ENCODE measurements around the gene VPS33B.
"Not testable (repeated sequence)": the region's sequence is repeated elsewhere in the genome, so short reads cannot be mapped to it uniquely, and the experiment has no call there.

Gene VPS33B

DNA sequence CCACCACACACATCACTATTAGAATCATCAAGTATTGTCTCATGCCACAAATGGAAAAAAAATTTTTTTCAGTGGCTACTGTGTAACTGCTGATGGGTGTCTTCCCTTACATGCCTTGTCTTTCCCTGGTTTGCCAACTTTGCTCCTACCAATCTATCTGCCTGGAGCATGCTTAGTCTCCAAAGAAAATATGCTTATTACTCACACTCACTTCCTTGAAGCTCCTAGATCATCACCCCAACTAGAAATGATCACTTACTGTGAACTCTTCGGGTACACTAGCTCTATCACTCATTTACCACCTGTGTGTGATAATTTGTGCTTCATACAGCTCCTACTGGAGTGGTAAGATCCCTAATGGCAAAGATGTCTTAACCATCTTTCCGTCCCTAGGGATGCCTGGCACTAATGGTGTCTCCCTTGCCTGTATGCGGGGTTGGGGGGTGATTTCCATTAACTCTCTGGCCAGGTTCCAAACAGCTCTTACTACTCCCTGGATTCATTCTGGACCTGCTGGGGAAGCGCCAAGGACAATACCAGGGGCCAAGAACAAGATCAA, 799 bp downstream of the VPS33B start:
- peaks cover 0 to 14% (median 7%) of the 10 kb centered on the region in 4 experiments for H3K36me3 ChIP-seq (ENCODE audit: control insufficient read depth in 4 of 4, insufficient read depth in 4 of 4, low read length in 3 of 4)
- H3K4me1 ChIP-seq (ENCODE audit: control extremely low read depth in 1 of 4, control insufficient read depth in 4 of 4, insufficient read depth in 4 of 4, low read length in 3 of 4): peaks cover 9 to 24% (median 16%) of the 10 kb centered on the region in 4 experiments
- ChIA-PET CTCF (interaction anchor here (0.6 to 2.9 kb wide), 8 partner anchors 10 to 237 kb away, joined by 3 to 11 read pairs (median 3); partner anchors contain the start of gene RCCD1), POLR2A (interaction anchor here (0.6 to 1.3 kb wide), 3 partner anchors 14 to 27 kb away, joined by 3 to 4 read pairs (median 3); partner anchors contain the start of gene PRC1)
- no peak for DNase-seq
- no peaks in the 10 kb centered on the region for H3K27me3 ChIP-seq (replicated peaks in 2 of 5; ENCODE audit: control insufficient read depth in 4 of 5, insufficient read depth in 5 of 5, low read length in 4 of 5)
- peak overlapping the region; percentile 82 to 99 (median 95) for H3K4me3 ChIP-seq (ENCODE audit: control insufficient read depth in 1 of 7, extremely low read depth in 1 of 7, insufficient read depth in 4 of 7, low read depth in 2 of 7, low read length in 6 of 7)
- H3K9me3 ChIP-seq (ENCODE audit: control extremely low read depth in 1 of 5, control insufficient read depth in 4 of 5, insufficient read depth in 2 of 5, low read depth in 1 of 5, low read length in 4 of 5): no peaks in the 10 kb centered on the region
- WGBS (ENCODE audit: insufficient coverage): 10% methylated on average over 3 of the region's 4 CpGs
- peak overlapping the region; percentile 53 to 86 for H3K27ac ChIP-seq (ENCODE audit: insufficient read depth in 1 of 2, low read depth in 1 of 2, low read length in 2 of 2, poor library complexity in 1 of 2, severe bottlenecking in 2 of 2)

DNA sequence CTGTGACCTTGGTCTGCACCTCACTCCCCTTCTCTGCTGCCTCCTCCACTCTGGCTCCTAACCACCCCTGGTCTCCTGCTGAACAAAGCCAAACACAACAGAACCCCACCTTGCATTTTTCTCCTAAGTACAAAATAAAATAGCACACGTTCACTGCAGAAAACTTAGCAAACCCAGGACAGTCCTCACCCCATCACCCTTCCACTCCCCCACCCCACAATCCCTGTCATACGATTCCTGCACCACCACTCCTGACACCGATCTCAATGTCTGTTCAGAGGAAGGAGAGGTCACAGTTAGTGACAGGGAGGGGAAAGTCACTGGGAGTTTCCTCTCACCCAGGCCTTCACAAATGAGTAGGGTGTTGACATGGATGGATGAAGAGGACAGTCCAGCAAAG, 4.2 kb downstream of the VPS33B start:
- ChIA-PET CTCF (no interaction called here), POLR2A (no interaction called here)
- Histone ChIP-seq H3K4me1 (ENCODE audit: control extremely low read depth in 1 of 4, control insufficient read depth in 4 of 4, insufficient read depth in 4 of 4, low read length in 3 of 4) (peaks cover 9 to 23% (median 16%) of the 10 kb centered on the region in 4 experiments), H3K4me3 (ENCODE audit: control insufficient read depth in 1 of 7, extremely low read depth in 1 of 7, insufficient read depth in 4 of 7, low read depth in 2 of 7, low read length in 6 of 7) (no peak overlapping the region), H3K36me3 (ENCODE audit: control insufficient read depth in 4 of 4, insufficient read depth in 4 of 4, low read length in 3 of 4) (peaks cover 4 to 33% (median 26%) of the 10 kb centered on the region in 4 experiments), H3K9me3 (ENCODE audit: control extremely low read depth in 1 of 5, control insufficient read depth in 4 of 5, insufficient read depth in 2 of 5, low read depth in 1 of 5, low read length in 4 of 5) (no peaks in the 10 kb centered on the region), H3K27ac (ENCODE audit: insufficient read depth in 1 of 2, low read depth in 1 of 2, low read length in 2 of 2, poor library complexity in 1 of 2, severe bottlenecking in 2 of 2) (peak overlapping the region in 1 of 2 experiments; percentile 4), H3K27me3 (replicated peaks in 2 of 5; ENCODE audit: control insufficient read depth in 4 of 5, insufficient read depth in 5 of 5, low read length in 4 of 5) (no peaks in the 10 kb centered on the region)
- DNase-seq: no peak
- 100% methylated on average over 1 of the region's 3 CpGs for WGBS (ENCODE audit: insufficient coverage)

- no peaks in the 10 kb centered on the region for H3K27me3 ChIP-seq (replicated peaks in 2 of 5; ENCODE audit: control insufficient read depth in 4 of 5, insufficient read depth in 5 of 5, low read length in 4 of 5)
- H3K4me1 ChIP-seq (ENCODE audit: control extremely low read depth in 1 of 4, control insufficient read depth in 4 of 4, insufficient read depth in 4 of 4, low read length in 3 of 4): peaks cover 6 to 19% (median 14%) of the 10 kb centered on the region in 4 experiments
- no peak for DNase-seq
- POLR2A ChIA-PET: no interaction called here
- 97% methylated on average over 5 of the region's 5 CpGs for WGBS (ENCODE audit: insufficient coverage)
- peaks cover 5 to 37% (median 28%) of the 10 kb centered on the region in 4 experiments for H3K36me3 ChIP-seq (ENCODE audit: control insufficient read depth in 4 of 4, insufficient read depth in 4 of 4, low read length in 3 of 4)
- H3K9me3 ChIP-seq (ENCODE audit: control extremely low read depth in 1 of 5, control insufficient read depth in 4 of 5, insufficient read depth in 2 of 5, low read depth in 1 of 5, low read length in 4 of 5): no peaks in the 10 kb centered on the region
- H3K4me3 ChIP-seq (ENCODE audit: control insufficient read depth in 1 of 7, extremely low read depth in 1 of 7, insufficient read depth in 4 of 7, low read depth in 2 of 7, low read length in 6 of 7): no peak overlapping the region
- CTCF ChIA-PET: no interaction called here
- H3K27ac ChIP-seq (ENCODE audit: insufficient read depth in 1 of 2, low read depth in 1 of 2, low read length in 2 of 2, poor library complexity in 1 of 2, severe bottlenecking in 2 of 2): no peak overlapping the region
These were observed 4.7 kb downstream of the VPS33B start for GRCh38 chr15:91017716-91018115.

GRCh38 chr15:91013701-91014100, 8.7 kb downstream of the VPS33B start:
- H3K4me3 ChIP-seq (ENCODE audit: control insufficient read depth in 1 of 7, extremely low read depth in 1 of 7, insufficient read depth in 4 of 7, low read depth in 2 of 7, low read length in 6 of 7); H3K27ac ChIP-seq (ENCODE audit: insufficient read depth in 1 of 2, low read depth in 1 of 2, low read length in 2 of 2, poor library complexity in 1 of 2, severe bottlenecking in 2 of 2); H3K27me3 ChIP-seq (replicated peaks in 2 of 5; ENCODE audit: control insufficient read depth in 4 of 5, insufficient read depth in 5 of 5, low read length in 4 of 5); CTCF ChIA-PET; POLR2A ChIA-PET; H3K9me3 ChIP-seq (ENCODE audit: control extremely low read depth in 1 of 5, control insufficient read depth in 4 of 5, insufficient read depth in 2 of 5, low read depth in 1 of 5, low read length in 4 of 5); H3K4me1 ChIP-seq (ENCODE audit: control extremely low read depth in 1 of 4, control insufficient read depth in 4 of 4, insufficient read depth in 4 of 4, low read length in 3 of 4); DNase-seq: not testable (repeated sequence)
- peaks cover 10 to 62% (median 45%) of the 10 kb centered on the region in 4 experiments for H3K36me3 ChIP-seq (ENCODE audit: control insufficient read depth in 4 of 4, insufficient read depth in 4 of 4, low read length in 3 of 4)
- 95% methylated on average over 10 of the region's 10 CpGs for WGBS (ENCODE audit: insufficient coverage)

- Histone ChIP-seq H3K4me3 (ENCODE audit: control insufficient read depth in 1 of 7, extremely low read depth in 1 of 7, insufficient read depth in 4 of 7, low read depth in 2 of 7, low read length in 6 of 7) (no peak overlapping the region), H3K9me3 (ENCODE audit: control extremely low read depth in 1 of 5, control insufficient read depth in 4 of 5, insufficient read depth in 2 of 5, low read depth in 1 of 5, low read length in 4 of 5) (no peaks in the 10 kb centered on the region), H3K27me3 (replicated peaks in 2 of 5; ENCODE audit: control insufficient read depth in 4 of 5, insufficient read depth in 5 of 5, low read length in 4 of 5) (no peaks in the 10 kb centered on the region), H3K4me1 (ENCODE audit: control extremely low read depth in 1 of 4, control insufficient read depth in 4 of 4, insufficient read depth in 4 of 4, low read length in 3 of 4) (no peaks in the 10 kb centered on the region), H3K27ac (ENCODE audit: insufficient read depth in 1 of 2, low read depth in 1 of 2, low read length in 2 of 2, poor library complexity in 1 of 2, severe bottlenecking in 2 of 2) (no peak overlapping the region), H3K36me3 (ENCODE audit: control insufficient read depth in 4 of 4, insufficient read depth in 4 of 4, low read length in 3 of 4) (peaks cover 18 to 84% (median 51%) of the 10 kb centered on the region in 4 experiments)
- DNase-seq: no peak
- CTCF ChIA-PET: interaction anchor here (1.1 kb wide), 1 partner anchor 26 kb away, joined by 3 read pairs; no protein-coding TSS in a partner anchor
- 100% methylated on average over 2 of the region's 3 CpGs for WGBS (ENCODE audit: insufficient coverage)
- POLR2A ChIA-PET: no interaction called here
These were observed 15.1 kb downstream of the VPS33B start for GRCh38 chr15:91007266-91007665.

DNA sequence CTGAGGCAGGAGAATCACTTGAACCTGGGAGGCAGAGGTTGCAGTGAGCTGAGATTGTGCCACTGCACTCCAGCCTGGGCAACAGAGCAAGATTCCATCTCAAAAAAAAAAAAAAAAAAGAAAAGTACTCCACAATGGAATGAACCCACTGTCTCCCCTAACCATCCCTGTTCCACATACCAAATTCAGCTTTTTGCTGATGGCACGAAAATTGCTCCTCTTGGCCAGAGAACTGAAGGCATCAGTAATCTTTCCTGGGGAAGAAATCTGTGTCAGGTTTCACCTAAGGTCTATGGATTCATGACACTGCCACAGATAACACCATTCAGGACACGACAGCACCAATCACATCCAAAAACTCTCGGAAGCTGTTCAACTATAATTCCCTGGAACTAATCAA, 21.2 kb downstream of the VPS33B start:
- CTCF ChIA-PET: interaction anchor here (1.5 to 1.9 kb wide), 2 partner anchors 10 to 43 kb away, joined by 3 to 6 read pairs; no protein-coding TSS in a partner anchor
- 93% methylated on average over 2 of the region's 3 CpGs for WGBS (ENCODE audit: insufficient coverage)
- H3K4me1 ChIP-seq (ENCODE audit: control extremely low read depth in 1 of 4, control insufficient read depth in 4 of 4, insufficient read depth in 4 of 4, low read length in 3 of 4): no peaks in the 10 kb centered on the region

GRCh38 chr15:90998737-90999136, 23.7 kb downstream of the VPS33B start:
- ChIA-PET CTCF (no interaction called here), POLR2A (no interaction called here)
- Histone ChIP-seq H3K4me3 (ENCODE audit: control insufficient read depth in 1 of 7, extremely low read depth in 1 of 7, insufficient read depth in 4 of 7, low read depth in 2 of 7, low read length in 6 of 7) (no peak overlapping the region), H3K9me3 (ENCODE audit: control extremely low read depth in 1 of 5, control insufficient read depth in 4 of 5, insufficient read depth in 2 of 5, low read depth in 1 of 5, low read length in 4 of 5) (no peaks in the 10 kb centered on the region), H3K36me3 (ENCODE audit: control insufficient read depth in 4 of 4, insufficient read depth in 4 of 4, low read length in 3 of 4) (peaks cover 15 to 54% (median 42%) of the 10 kb centered on the region in 4 experiments), H3K27ac (ENCODE audit: insufficient read depth in 1 of 2, low read depth in 1 of 2, low read length in 2 of 2, poor library complexity in 1 of 2, severe bottlenecking in 2 of 2) (no peak overlapping the region), H3K4me1 (ENCODE audit: control extremely low read depth in 1 of 4, control insufficient read depth in 4 of 4, insufficient read depth in 4 of 4, low read length in 3 of 4) (peaks cover 5 to 10% (median 7%) of the 10 kb centered on the region in 4 experiments), H3K27me3 (replicated peaks in 2 of 5; ENCODE audit: control insufficient read depth in 4 of 5, insufficient read depth in 5 of 5, low read length in 4 of 5) (no peaks in the 10 kb centered on the region)
- 97% methylated on average over 8 of the region's 8 CpGs for WGBS (ENCODE audit: insufficient coverage)
- DNase-seq: no peak

More for the DNA sequence above, 21.2 kb downstream of the VPS33B start:
- Histone ChIP-seq H3K36me3 (ENCODE audit: control insufficient read depth in 4 of 4, insufficient read depth in 4 of 4, low read length in 3 of 4) (peaks cover 17 to 75% (median 55%) of the 10 kb centered on the region in 4 experiments), H3K27ac (ENCODE audit: insufficient read depth in 1 of 2, low read depth in 1 of 2, low read length in 2 of 2, poor library complexity in 1 of 2, severe bottlenecking in 2 of 2) (no peak overlapping the region), H3K9me3 (ENCODE audit: control extremely low read depth in 1 of 5, control insufficient read depth in 4 of 5, insufficient read depth in 2 of 5, low read depth in 1 of 5, low read length in 4 of 5) (no peaks in the 10 kb centered on the region), H3K27me3 (replicated peaks in 2 of 5; ENCODE audit: control insufficient read depth in 4 of 5, insufficient read depth in 5 of 5, low read length in 4 of 5) (no peaks in the 10 kb centered on the region), H3K4me3 (ENCODE audit: control insufficient read depth in 1 of 7, extremely low read depth in 1 of 7, insufficient read depth in 4 of 7, low read depth in 2 of 7, low read length in 6 of 7) (no peak overlapping the region)
- no peak for DNase-seq
- POLR2A ChIA-PET: no interaction called here
